Endodermal cell (in vitro differentiated cells): Measurements from ENCODE around the gene CALCR. TPM values are rescaled to one million over a fixed set of nuclear protein-coding genes. Genes with fewer than 3 reads are reported as not detected.

Experiments used
- DNase-seq: peaks from one replicate; pipeline ENCODE4 v3.0.0-alpha.2; 2017
- H3K27ac ChIP-seq: 2 replicates; pipeline ENCODE4 v1.5.1; 2013; ENCODE audit warnings: mild to moderate bottlenecking, low read depth, low read length, moderate library complexity
- H3K27me3 ChIP-seq: 2 replicates; pipeline ENCODE4 v1.6.1; 2013; ENCODE audit warnings: mild to moderate bottlenecking, low read length, moderate library complexity; ENCODE audit not compliant: insufficient read depth, control insufficient read depth, poor library complexity, severe bottlenecking
- H3K36me3 ChIP-seq: 2 replicates; pipeline ENCODE4 v1.7.0; 2013; ENCODE audit warnings: mild to moderate bottlenecking, low read length, moderate library complexity; ENCODE audit not compliant: control insufficient read depth, insufficient read depth
- H3K4me1 ChIP-seq: one replicate; pipeline ENCODE4 v1.7.0; 2013; ENCODE audit warnings: low read length; ENCODE audit not compliant: control insufficient read depth, insufficient read depth
- H3K4me3 ChIP-seq: 2 replicates; pipeline ENCODE4 v1.5.1; 2013; ENCODE audit warnings: mild to moderate bottlenecking, low read length, moderate library complexity
- H3K9ac ChIP-seq: 2 replicates; pipeline ENCODE4 v1.6.1; 2013; ENCODE audit warnings: mild to moderate bottlenecking, low read length, moderate library complexity; ENCODE audit not compliant: poor library complexity, severe bottlenecking; ENCODE audit errors: extremely low read depth
- H3K9me3 ChIP-seq: 2 replicates; pipeline ENCODE4 v1.6.1; 2013; ENCODE audit warnings: mild to moderate bottlenecking, low read length, moderate library complexity; ENCODE audit not compliant: control insufficient read depth
- H3K27ac Mint-ChIP-seq: 2 replicates; pipeline ENCODE4 v1.8.0; 2020; ENCODE audit warnings: mixed read lengths
- H3K27me3 Mint-ChIP-seq: 2 replicates; pipeline ENCODE4 v1.8.0; 2021; ENCODE audit warnings: mild to moderate bottlenecking, mixed read lengths; ENCODE audit not compliant: insufficient read depth
- H3K36me3 Mint-ChIP-seq: 2 replicates; pipeline ENCODE4 v1.8.0; 2020; ENCODE audit warnings: low read depth, mixed read lengths
- H3K4me1 Mint-ChIP-seq: 2 replicates; pipeline ENCODE4 v1.8.0; 2020; ENCODE audit warnings: mixed read lengths
- H3K4me3 Mint-ChIP-seq: 2 replicates; pipeline ENCODE4 v1.8.0; 2020; ENCODE audit warnings: mild to moderate bottlenecking, moderate library complexity, mixed read lengths
- H3K9me3 Mint-ChIP-seq: 2 replicates; pipeline ENCODE4 v1.8.0; 2020; ENCODE audit warnings: mild to moderate bottlenecking, mixed read lengths
- WGBS, 2 experiments: methylation state at CpG; one replicate each; pipeline versions ENCODE4 v1.1.5 to v1.1.7; 2013; ENCODE audit warnings: missing lambda C conversion rate in 2 of 2, mixed read lengths in 1 of 2; ENCODE audit not compliant: insufficient coverage in 1 of 2, insufficient read length in 1 of 2; 5-methylcytosine and 5-hydroxymethylcytosine counted together
- total RNA-seq, 2 donors: library from RNA; stranded (reverse); fragmentation: NEBNext Ultra II Directional in 1 of 2; extraction: Animal tissue kit (Norgen Biotek cat#: 25700) in 1 of 2; gene quantifications; 2 replicates in 1 of 2; 3 replicates in 1 of 2; pipeline ENCODE4 v1.2.1, GENCODE V29; 2021
- TF ChIP-seq, protein P1 (sequence below): fragments of 200-600 bp; sonication (generic); conservative IDR thresholded peaks from 2 replicates; pipeline ENCODE4 v1.5.0; 2021; ENCODE audit warnings: antibody characterized with exemption, mild to moderate bottlenecking

Gene CALCR
- total RNA-seq, 2 donors from 2014 or later: 16.8 to 17.1 TPM

DNA sequence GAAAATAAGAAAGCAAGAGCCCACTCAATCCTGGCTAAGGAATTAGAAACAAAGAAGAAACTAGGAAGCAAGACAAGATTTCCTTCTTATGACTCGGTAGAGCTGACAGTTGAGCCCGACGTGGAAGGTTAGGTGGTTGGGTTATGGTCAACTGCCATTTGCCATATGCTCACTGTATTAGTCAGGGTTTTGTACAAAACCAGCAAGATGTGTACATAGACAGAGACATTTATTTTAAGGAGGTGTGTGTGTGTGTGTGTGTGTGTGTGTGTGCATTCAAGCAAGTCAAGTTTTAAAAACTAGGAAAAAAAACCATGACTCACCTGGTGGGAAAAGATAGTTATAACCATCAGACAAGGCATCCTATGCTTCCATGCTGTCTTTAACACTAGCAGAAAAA is 183.9 kb downstream of the CALCR start:
- WGBS, 2 experiments: 97 to 100% methylated on average over 3 of the region's 3 CpGs
- H3K4me3 Mint-ChIP-seq: no peak overlapping the region
- H3K4me3 ChIP-seq: no peak overlapping the region
- H3K9me3 ChIP-seq: peaks cover 4% of the 10 kb centered on the region
- H3K27ac Mint-ChIP-seq: peak overlapping the region; percentile 69
- peaks cover 18% of the 10 kb centered on the region for H3K4me1 ChIP-seq
- H3K9me3 Mint-ChIP-seq: no peaks in the 10 kb centered on the region
- H3K36me3 ChIP-seq: no peaks in the 10 kb centered on the region
- no peak for DNase-seq
- no peak overlapping the region for H3K9ac ChIP-seq
- H3K4me1 Mint-ChIP-seq: peaks cover 38% of the 10 kb centered on the region
- H3K27me3 Mint-ChIP-seq: no peaks in the 10 kb centered on the region
- TF ChIP-seq, protein P1, sequence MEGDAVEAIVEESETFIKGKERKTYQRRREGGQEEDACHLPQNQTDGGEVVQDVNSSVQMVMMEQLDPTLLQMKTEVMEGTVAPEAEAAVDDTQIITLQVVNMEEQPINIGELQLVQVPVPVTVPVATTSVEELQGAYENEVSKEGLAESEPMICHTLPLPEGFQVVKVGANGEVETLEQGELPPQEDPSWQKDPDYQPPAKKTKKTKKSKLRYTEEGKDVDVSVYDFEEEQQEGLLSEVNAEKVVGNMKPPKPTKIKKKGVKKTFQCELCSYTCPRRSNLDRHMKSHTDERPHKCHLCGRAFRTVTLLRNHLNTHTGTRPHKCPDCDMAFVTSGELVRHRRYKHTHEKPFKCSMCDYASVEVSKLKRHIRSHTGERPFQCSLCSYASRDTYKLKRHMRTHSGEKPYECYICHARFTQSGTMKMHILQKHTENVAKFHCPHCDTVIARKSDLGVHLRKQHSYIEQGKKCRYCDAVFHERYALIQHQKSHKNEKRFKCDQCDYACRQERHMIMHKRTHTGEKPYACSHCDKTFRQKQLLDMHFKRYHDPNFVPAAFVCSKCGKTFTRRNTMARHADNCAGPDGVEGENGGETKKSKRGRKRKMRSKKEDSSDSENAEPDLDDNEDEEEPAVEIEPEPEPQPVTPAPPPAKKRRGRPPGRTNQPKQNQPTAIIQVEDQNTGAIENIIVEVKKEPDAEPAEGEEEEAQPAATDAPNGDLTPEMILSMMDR: no peak
- no peak overlapping the region for H3K27ac ChIP-seq
- no peaks in the 10 kb centered on the region for H3K36me3 Mint-ChIP-seq
- no peaks in the 10 kb centered on the region for H3K27me3 ChIP-seq

DNA sequence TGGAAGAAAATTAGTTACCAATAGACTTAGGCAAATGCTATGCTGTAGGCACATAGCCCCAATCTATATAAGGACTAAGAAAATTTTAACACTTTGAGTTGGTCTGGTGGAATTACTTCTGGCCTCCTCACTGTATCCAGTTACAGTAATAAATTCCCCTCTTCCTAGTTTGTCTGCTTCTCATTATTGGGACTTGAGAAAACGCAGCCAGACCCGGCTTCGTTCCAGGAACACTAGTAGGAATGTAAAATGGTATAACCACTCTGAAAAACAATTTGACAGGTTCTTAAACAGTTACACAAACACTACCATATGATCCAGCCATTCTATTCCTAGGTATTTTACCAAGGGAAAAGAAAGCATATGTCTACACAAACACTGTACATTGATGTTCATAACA is 192.2 kb downstream of the CALCR start:
- no peaks in the 10 kb centered on the region for H3K27me3 ChIP-seq
- no peak for DNase-seq

DNA sequence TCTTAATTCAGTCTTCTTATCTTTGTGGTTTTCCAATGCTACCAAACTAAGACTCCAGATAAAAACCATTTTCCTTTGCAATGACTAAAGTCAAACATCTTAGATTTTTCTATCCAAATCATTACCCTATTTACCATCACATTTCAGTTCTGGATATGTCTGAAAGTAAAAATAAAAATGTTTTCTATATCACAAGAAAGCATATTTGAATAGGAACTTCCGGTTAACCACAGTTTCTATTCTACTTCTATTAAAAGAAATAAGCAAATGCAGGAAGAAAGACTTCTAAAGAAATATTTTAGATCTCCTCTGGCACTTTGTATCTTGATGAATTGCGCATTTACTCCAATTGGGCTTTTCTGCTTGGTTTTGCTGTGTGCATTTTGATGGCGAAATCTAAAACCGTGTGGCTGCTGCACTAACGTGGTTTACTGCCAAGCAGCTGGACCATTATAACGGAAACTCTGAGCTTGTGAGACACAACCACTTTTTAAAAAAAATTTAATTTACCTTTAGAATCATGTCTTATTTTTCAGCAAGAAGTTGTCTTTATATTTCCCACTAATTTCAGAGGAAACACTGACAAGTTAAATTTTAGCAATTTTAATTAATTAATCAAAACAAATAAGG is 196.3 kb downstream of the CALCR start:
- no peaks in the 10 kb centered on the region for H3K4me1 ChIP-seq
- H3K9ac ChIP-seq: no peak overlapping the region
- no peaks in the 10 kb centered on the region for H3K27me3 ChIP-seq
- H3K36me3 Mint-ChIP-seq: peaks cover 7% of the 10 kb centered on the region
- no peaks in the 10 kb centered on the region for H3K27me3 Mint-ChIP-seq
- H3K9me3 ChIP-seq: no peaks in the 10 kb centered on the region
- peaks cover 13% of the 10 kb centered on the region for H3K9me3 Mint-ChIP-seq
- no peak for DNase-seq
- no peak overlapping the region for H3K4me3 ChIP-seq
- peaks cover 5% of the 10 kb centered on the region for H3K4me1 Mint-ChIP-seq
- H3K27ac Mint-ChIP-seq: no peak overlapping the region
- H3K4me3 Mint-ChIP-seq: no peak overlapping the region
- H3K27ac ChIP-seq: no peak overlapping the region
- TF ChIP-seq, protein P1: no peak
- 94% methylated on average over 5 to 6 of the region's 6 CpGs for WGBS, 2 experiments
- no peaks in the 10 kb centered on the region for H3K36me3 ChIP-seq

More for the DNA sequence above, 192.2 kb downstream of the CALCR start:
- H3K27ac Mint-ChIP-seq: no peak overlapping the region
- H3K4me3 Mint-ChIP-seq: no peak overlapping the region
- H3K9me3 Mint-ChIP-seq: peaks cover 21% of the 10 kb centered on the region
- Histone ChIP-seq H3K9me3 (no peaks in the 10 kb centered on the region), H3K36me3 (no peaks in the 10 kb centered on the region), H3K9ac (no peak overlapping the region), H3K27ac (no peak overlapping the region), H3K4me3 (no peak overlapping the region), H3K4me1 (peaks cover 7% of the 10 kb centered on the region)
- H3K27me3 Mint-ChIP-seq: no peaks in the 10 kb centered on the region
- TF ChIP-seq, protein P1: no peak
- 97% methylated on average over 3 of the region's 3 CpGs; no CpG with 5 or more reads in 1 of the 2 experiments for WGBS, 2 experiments
- H3K4me1 Mint-ChIP-seq: peaks cover 10% of the 10 kb centered on the region
- peaks cover 7% of the 10 kb centered on the region for H3K36me3 Mint-ChIP-seq
